Transverse colon (tissue), 4 donors: Measurements from ENCODE around the gene TLL2. TPM values are rescaled to one million over a fixed set of nuclear protein-coding genes. Genes with fewer than 3 reads are reported as not detected.

ENCODE experiments used
- DNase-seq: peaks from one replicate; pipeline ENCODE4 v3.0.0-alpha.2; 2019
- H3K27ac ChIP-seq, 4 donors: fragments of 200-600 bp; sonication (generic); 2 replicates each; pipeline ENCODE4 v1.5.1; 2016 to 2018; ENCODE audit warnings: inconsistent platforms in 4 of 4
- H3K27me3 ChIP-seq: fragments of 200-600 bp; sonication (generic); 2 replicates; pipeline ENCODE4 v1.5.1; 2017; ENCODE audit warnings: inconsistent platforms
- H3K36me3 ChIP-seq, 4 donors: fragments of 200-600 bp; sonication (generic); 2 replicates each; pipeline ENCODE4 v1.5.1; 2017 to 2019; ENCODE audit warnings: inconsistent platforms in 4 of 4
- H3K4me1 ChIP-seq, 4 donors: fragments of 200-600 bp; sonication (generic); 2 replicates each; pipeline ENCODE4 v1.5.1; 2017 to 2020; ENCODE audit warnings: inconsistent platforms in 4 of 4
- H3K4me3 ChIP-seq, 4 donors: fragments of 200-600 bp; sonication (generic); 1 replicate in 1 of 4; 2 replicates in 3 of 4; pipeline versions ENCODE4 v1.5.1 to v1.6.1; 2017 to 2019; ENCODE audit warnings: inconsistent platforms in 4 of 4
- H3K9me3 ChIP-seq, 2 donors: fragments of 200-600 bp; sonication (generic); 2 replicates each; pipeline ENCODE4 v1.5.1; 2017 to 2019; ENCODE audit warnings: inconsistent platforms in 2 of 2
- EP300 ChIP-seq: sonication (generic); formaldehyde crosslinking; IDR thresholded peaks from one replicate; pipeline ENCODE4 v1.6.1; 2017; ENCODE audit warnings: antibody characterized with exemption, low read depth
- POLR2A ChIP-seq: fragments of 450-650 bp; IDR thresholded peaks from one replicate; pipeline ENCODE4 v1.6.1; 2016; ENCODE audit warnings: antibody characterized with exemption, mild to moderate bottlenecking, moderate library complexity
- POLR2AphosphoS5 ChIP-seq, 3 donors: sonication (generic); formaldehyde crosslinking; IDR thresholded peaks; one replicate each; pipeline ENCODE4 v1.6.1; 2016; ENCODE audit warnings: antibody characterized with exemption in 3 of 3
- WGBS, 2 donors: methylation state at CpG; one replicate each; pipeline ENCODE4 v1.1.5; 2018; ENCODE audit warnings: low coverage in 1 of 2; 5-methylcytosine and 5-hydroxymethylcytosine counted together
- in situ Hi-C, 4 donors: fragments of 200-750 bp; cut with MboI; loops; one replicate each; pipeline versions ENCODE4 v1.15.0 to v1.15.1; 2017; ENCODE audit warnings: low sequenced_read_pairs in 3 of 4, low pct_ligation_motif_present in 1 of 4, low pct_unique_long_range_greater_than_20kb in 1 of 4
- intact Hi-C: fragments of 100-400 bp; cut with DNase I; formaldehyde crosslinking; loops from one replicate; pipeline ENCODE4 v1.15.1; 2023; ENCODE audit warnings: low total_unique reads
- total RNA-seq, 4 donors: library from RNA; depleted of rRNA; stranded (reverse); fragments of >200 nt; gene quantifications; one replicate each; pipeline ENCODE4 v1.1.0, GENCODE V29; 2016
- TF ChIP-seq, protein P1 (sequence below), 5 experiments: fragments of 200-600 bp in 3 of 5; fragments of 450-650 bp in 2 of 5; sonication (generic) in 3 of 5; IDR thresholded peaks; 1 replicate in 2 of 5; 2 replicates in 3 of 5; pipeline ENCODE4 v1.5.1; 2016 to 2017; ENCODE audit warnings: antibody characterized with exemption in 5 of 5, inconsistent platforms in 3 of 5, mild to moderate bottlenecking in 2 of 5, moderate library complexity in 1 of 5

TLL2 gene
- total RNA-seq, 4 donors from 2014 or later = 0.32 to 0.96 TPM; not detected in 2

DNA sequence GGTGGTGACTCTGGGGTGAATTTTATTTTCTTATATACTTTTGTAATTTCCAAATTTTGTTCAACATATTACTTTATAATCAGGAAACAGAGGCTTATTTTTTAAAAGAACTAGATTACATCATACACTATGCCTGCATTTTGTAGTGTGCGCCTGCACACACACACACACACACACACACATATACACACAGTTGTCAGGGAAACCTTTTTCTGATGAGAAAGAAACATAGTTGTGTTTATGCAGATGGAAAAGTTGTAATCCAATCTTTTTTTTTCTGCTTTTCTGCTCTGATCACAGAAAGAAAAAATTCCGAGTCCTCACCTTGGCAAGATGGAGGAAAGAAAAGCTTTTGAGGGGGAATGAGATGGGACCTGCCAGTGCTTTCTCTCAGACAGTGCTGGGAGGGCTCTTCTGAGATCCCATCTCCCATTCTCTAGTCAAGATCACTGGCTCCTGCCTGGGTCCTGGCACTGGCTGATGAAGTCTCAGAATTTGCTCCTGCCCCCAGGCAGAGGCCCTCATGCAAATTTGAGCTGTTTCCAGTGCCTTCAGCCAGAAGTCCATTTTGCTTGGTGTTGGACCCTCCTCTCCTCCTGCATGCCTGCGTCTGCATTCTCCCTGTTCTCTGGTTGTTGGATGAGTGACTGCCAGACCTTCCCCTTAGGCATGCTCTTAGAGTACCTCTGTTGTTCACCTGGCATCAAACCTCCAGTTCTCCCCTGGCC, 59.7 kb downstream of the TLL2 start:
- Histone ChIP-seq H3K36me3 (no peaks in the 10 kb centered on the region), H3K9me3 (no peaks in the 10 kb centered on the region), H3K4me3 (no peak overlapping the region), H3K27ac (no peak overlapping the region), H3K27me3 (no peaks in the 10 kb centered on the region), H3K4me1 (no peaks in the 10 kb centered on the region)
- TF ChIP-seq, protein P1, sequence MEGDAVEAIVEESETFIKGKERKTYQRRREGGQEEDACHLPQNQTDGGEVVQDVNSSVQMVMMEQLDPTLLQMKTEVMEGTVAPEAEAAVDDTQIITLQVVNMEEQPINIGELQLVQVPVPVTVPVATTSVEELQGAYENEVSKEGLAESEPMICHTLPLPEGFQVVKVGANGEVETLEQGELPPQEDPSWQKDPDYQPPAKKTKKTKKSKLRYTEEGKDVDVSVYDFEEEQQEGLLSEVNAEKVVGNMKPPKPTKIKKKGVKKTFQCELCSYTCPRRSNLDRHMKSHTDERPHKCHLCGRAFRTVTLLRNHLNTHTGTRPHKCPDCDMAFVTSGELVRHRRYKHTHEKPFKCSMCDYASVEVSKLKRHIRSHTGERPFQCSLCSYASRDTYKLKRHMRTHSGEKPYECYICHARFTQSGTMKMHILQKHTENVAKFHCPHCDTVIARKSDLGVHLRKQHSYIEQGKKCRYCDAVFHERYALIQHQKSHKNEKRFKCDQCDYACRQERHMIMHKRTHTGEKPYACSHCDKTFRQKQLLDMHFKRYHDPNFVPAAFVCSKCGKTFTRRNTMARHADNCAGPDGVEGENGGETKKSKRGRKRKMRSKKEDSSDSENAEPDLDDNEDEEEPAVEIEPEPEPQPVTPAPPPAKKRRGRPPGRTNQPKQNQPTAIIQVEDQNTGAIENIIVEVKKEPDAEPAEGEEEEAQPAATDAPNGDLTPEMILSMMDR (IDR thresholded peaks at IDR 0.05) = no peak
- TF ChIP-seq POLR2A = no peak
- TF ChIP-seq EP300 = no peak
- no peak for TF ChIP-seq POLR2AphosphoS5 (IDR thresholded peaks at IDR 0.05)
- in situ Hi-C loops (no loop called here), intact Hi-C loops (no loop called here)
- 83 to 94% methylated on average over 2 to 3 of the region's 3 CpGs for WGBS, 2 donors
- DNase-seq = no peak

DNA sequence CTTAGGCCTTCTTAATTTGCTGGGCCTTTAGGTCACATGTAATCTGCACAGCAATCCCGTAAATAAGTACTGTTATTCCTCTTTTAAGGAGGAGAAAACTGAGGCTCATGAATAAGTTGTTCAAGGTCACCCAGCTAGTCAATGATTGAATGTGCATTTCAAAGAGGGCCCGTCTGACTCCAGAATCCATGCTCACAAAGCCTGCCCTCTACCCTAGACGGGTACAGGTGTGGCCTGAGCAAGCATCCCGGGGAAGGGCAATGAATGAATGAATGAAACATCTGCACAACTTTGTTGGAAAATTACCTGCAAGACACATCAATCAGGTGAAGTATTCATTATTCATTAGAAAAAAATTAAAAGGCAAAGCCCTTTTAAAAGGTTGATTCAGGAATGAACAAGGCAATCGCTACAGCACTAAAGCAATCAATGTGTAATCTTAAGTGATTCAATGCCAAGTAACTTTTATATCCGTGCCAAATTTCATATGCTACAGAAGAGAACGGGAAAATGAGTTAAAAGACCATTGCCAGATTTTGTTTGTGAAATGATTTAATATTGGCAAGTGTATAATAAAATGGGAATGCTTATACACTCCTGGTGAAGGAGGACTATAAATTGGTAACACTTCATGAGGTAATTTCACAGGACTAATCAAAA, 61.1 kb downstream of the TLL2 start:
- TF ChIP-seq POLR2A = no peak
- TF ChIP-seq, protein P1 (IDR thresholded peaks at IDR 0.05) = no peak
- TF ChIP-seq POLR2AphosphoS5 (IDR thresholded peaks at IDR 0.05) = no peak
- no peak for TF ChIP-seq EP300
- WGBS, 2 donors = 48 to 54% methylated on average over 7 of the region's 7 CpGs
- no peak overlapping the region for H3K4me3 ChIP-seq
- H3K27me3 ChIP-seq = no peaks in the 10 kb centered on the region
- intact Hi-C loops (no loop called here), in situ Hi-C loops (no loop called here)
- H3K9me3 ChIP-seq = no peaks in the 10 kb centered on the region
- DNase-seq = no peak
- H3K4me1 ChIP-seq = no peaks in the 10 kb centered on the region
- no peaks in the 10 kb centered on the region for H3K36me3 ChIP-seq
- H3K27ac ChIP-seq = no peak overlapping the region

DNA sequence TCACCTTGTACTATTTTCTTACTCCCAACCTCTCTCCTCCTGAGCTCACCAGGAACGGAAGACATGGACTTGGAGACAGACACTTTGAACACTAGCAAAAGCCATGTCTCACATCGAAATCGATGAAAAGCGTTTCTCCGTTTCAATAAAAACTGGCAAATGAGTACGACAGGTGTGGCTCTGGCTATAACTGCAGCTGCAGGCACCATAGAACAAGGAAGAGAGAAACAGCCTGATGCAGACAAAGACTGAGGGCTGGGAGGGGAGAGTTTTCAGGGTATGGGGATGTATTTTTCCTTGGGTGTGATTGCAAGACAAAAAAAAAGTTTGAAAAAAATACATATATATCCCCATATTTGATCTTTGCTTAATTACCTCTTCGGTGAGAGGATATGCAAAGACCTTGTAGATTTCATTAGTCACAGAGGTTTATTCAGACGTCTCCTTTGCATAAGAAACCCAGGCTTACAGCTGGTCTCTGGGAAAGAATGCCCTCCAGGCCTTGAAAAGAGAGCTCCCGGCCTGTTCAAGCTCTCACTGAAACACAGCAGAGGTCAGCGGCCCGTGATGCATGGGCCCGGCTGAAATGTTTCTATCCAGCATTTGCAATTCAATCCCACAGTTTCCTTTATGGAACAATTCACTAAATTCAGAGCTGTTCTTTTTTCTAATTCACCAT, 63.1 kb downstream of the TLL2 start:
- H3K9me3 ChIP-seq = no peaks in the 10 kb centered on the region
- in situ Hi-C loops (no loop called here), intact Hi-C loops (no loop called here)
- 58 to 63% methylated on average over 4 to 12 of the region's 12 CpGs for WGBS, 2 donors
- TF ChIP-seq, protein P1 (IDR thresholded peaks at IDR 0.05) = no peak
- TF ChIP-seq EP300 = no peak
- no peak for TF ChIP-seq POLR2A
- TF ChIP-seq POLR2AphosphoS5 (IDR thresholded peaks at IDR 0.05) = no peak
- H3K36me3 ChIP-seq = no peaks in the 10 kb centered on the region
- no peak overlapping the region for H3K4me3 ChIP-seq
- no peak for DNase-seq
- H3K27me3 ChIP-seq = no peaks in the 10 kb centered on the region
- H3K27ac ChIP-seq = no peak overlapping the region
- H3K4me1 ChIP-seq = no peaks in the 10 kb centered on the region

DNA sequence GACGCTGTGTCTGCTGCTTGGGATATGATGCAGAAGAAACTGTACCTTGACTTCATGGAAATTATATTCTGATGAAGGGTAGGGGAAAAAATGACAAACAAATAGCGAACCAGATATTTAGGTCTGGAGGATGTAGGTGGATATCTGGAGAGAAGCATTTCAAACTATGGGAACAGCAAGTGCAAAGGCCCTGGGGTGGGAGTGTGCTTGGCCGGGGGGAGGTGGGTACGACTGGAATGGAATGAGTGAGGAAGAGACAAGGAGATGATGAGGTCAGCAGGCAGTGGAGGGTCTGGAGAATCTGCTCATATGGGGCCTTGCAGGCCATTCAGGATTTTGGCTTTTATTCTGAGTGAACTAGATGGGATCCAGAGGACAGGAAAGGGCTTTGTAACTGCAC, 65.2 kb downstream of the TLL2 start:
- Histone ChIP-seq H3K9me3 (no peaks in the 10 kb centered on the region), H3K4me1 (no peaks in the 10 kb centered on the region), H3K27me3 (no peaks in the 10 kb centered on the region), H3K27ac (no peak overlapping the region), H3K36me3 (no peaks in the 10 kb centered on the region), H3K4me3 (no peak overlapping the region)
- no peak for DNase-seq
- WGBS, 2 donors = 70% methylated on average over 4 of the region's 4 CpGs
- no peak for TF ChIP-seq POLR2AphosphoS5 (IDR thresholded peaks at IDR 0.05)
- TF ChIP-seq POLR2A = no peak
- TF ChIP-seq EP300 = no peak
- TF ChIP-seq, protein P1 (IDR thresholded peaks at IDR 0.05) = no peak
- in situ Hi-C loops = no loop called here
- intact Hi-C loops = no loop called here
